H1 (cell line): ENCODE data around the gene PLEK2. TPM values are rescaled to one million over a fixed set of nuclear protein-coding genes. Genes with fewer than 3 reads are reported as not detected.

ENCODE experiments used
- CTCF ChIA-PET: fragments of 300-600 bp; sonication (Branson Sonifier 250); formaldehyde crosslinking; loops from one replicate; lab custom pipeline; 2021; ENCODE audit not compliant: partially characterized antibody; lab: Charles Lee
- POLR2A ChIA-PET: fragments of 300-600 bp; sonication (Branson Sonifier 250); formaldehyde crosslinking; loops from one replicate; lab custom pipeline; 2021; ENCODE audit warnings: inconsistent platforms; ENCODE audit not compliant: partially characterized antibody; lab: Charles Lee
- DNase-seq, 2 experiments: peaks; one replicate each; pipeline versions ENCODE4 v3.0.0 to v3.0.0-alpha.2; 2010 to 2022; ENCODE audit warnings: low spot score in 2 of 2, low read depth in 1 of 2, mixed read lengths in 1 of 2
- FAIRE-seq: peaks from 2 replicates; lab custom pipeline; 2011; peaks lifted over from hg19 to GRCh38; lab: Jason Lieb, UNC
- H2AFZ ChIP-seq: 2 replicates; pipeline ENCODE4 v1.8.1; 2012; ENCODE audit warnings: low read length, inconsistent platforms
- H2AK5ac ChIP-seq: 2 replicates; pipeline ENCODE4 v1.6.1; 2013; ENCODE audit warnings: low read depth, low read length
- H2BK120ac ChIP-seq: replicated peaks from 2 replicates; pipeline ENCODE3; 2013; ENCODE audit warnings: low read depth, low read length, inconsistent platforms
- H2BK12ac ChIP-seq: 2 replicates; pipeline ENCODE4 v1.6.1; 2013; ENCODE audit warnings: low read depth, low read length
- H2BK15ac ChIP-seq: 2 replicates; pipeline ENCODE4 v1.6.1; 2013; ENCODE audit warnings: low read length
- H2BK20ac ChIP-seq: 2 replicates; pipeline ENCODE4 v1.6.1; 2013; ENCODE audit warnings: low read length
- H2BK5ac ChIP-seq: 2 replicates; pipeline ENCODE4 v1.6.1; 2013; ENCODE audit warnings: low read depth, low read length
- H3K14ac ChIP-seq: 2 replicates; pipeline ENCODE4 v1.6.1; 2013; ENCODE audit warnings: inconsistent platforms; ENCODE audit not compliant: insufficient read length
- H3K18ac ChIP-seq: 2 replicates; pipeline ENCODE4 v1.6.1; 2013; ENCODE audit warnings: low read length; ENCODE audit errors: extremely low read depth
- H3K23ac ChIP-seq: 2 replicates; pipeline ENCODE4 v1.6.1; 2013; ENCODE audit warnings: inconsistent platforms; ENCODE audit not compliant: insufficient read length
- H3K23me2 ChIP-seq: 2 replicates; pipeline ENCODE4 v1.6.1; 2013; ENCODE audit warnings: low read depth, low read length
- H3K27ac ChIP-seq: 2 replicates; pipeline ENCODE4 v1.6.1; 2011; ENCODE audit warnings: low read depth, low read length, inconsistent platforms
- H3K27me3 ChIP-seq, 4 experiments: replicated peaks in 1 of 4; 1 replicate in 1 of 4; 2 replicates in 3 of 4; pipeline versions ENCODE4 v1.6.1 to v1.8.1; 2011 to 2013; ENCODE audit warnings: low read length in 3 of 4, mild to moderate bottlenecking in 3 of 4, inconsistent platforms in 2 of 4, mixed read lengths in 2 of 4, moderate library complexity in 1 of 4; ENCODE audit not compliant: control insufficient read depth in 3 of 4, insufficient read depth in 3 of 4; ENCODE audit errors: extremely low read depth in 1 of 4
- H3K36me3 ChIP-seq, 4 experiments: 2 replicates each; pipeline versions ENCODE4 v1.6.1 to v1.8.1; 2011 to 2013; ENCODE audit warnings: mild to moderate bottlenecking in 4 of 4, low read length in 3 of 4, moderate library complexity in 2 of 4, control low read depth in 1 of 4, inconsistent platforms in 1 of 4; ENCODE audit not compliant: insufficient read depth in 4 of 4, control insufficient read depth in 2 of 4
- H3K4ac ChIP-seq: replicated peaks from 2 replicates; pipeline ENCODE3; 2013; ENCODE audit warnings: low read length, low read depth, mixed read lengths, inconsistent platforms; ENCODE audit not compliant: insufficient read length
- H3K4me1 ChIP-seq, 4 experiments: replicated peaks in 1 of 4; 1 replicate in 1 of 4; 2 replicates in 3 of 4; pipeline versions ENCODE4 v1.6.1 to v1.8.1; 2011 to 2013; ENCODE audit warnings: low read length in 3 of 4, inconsistent platforms in 2 of 4, mixed read lengths in 1 of 4; ENCODE audit not compliant: insufficient read depth in 4 of 4, control insufficient read depth in 3 of 4
- H3K4me2 ChIP-seq, 2 experiments: 2 replicates each; pipeline versions ENCODE4 v1.6.1 to v1.8.1; 2011 to 2013; ENCODE audit warnings: low read depth in 2 of 2, low read length in 2 of 2, control low read depth in 1 of 2, inconsistent platforms in 1 of 2, mild to moderate bottlenecking in 1 of 2; ENCODE audit not compliant: insufficient read depth in 1 of 2
- H3K4me3 ChIP-seq, 4 experiments: fragments of 200-600, 300-600 bp in 1 of 4; sonication (generic), shearing (Covaris generic), sonication (Bioruptor Twin) in 1 of 4; 2 replicates each; pipeline versions ENCODE4 v1.5.1 to v1.8.1; 2011 to 2016; ENCODE audit warnings: low read length in 4 of 4, low read depth in 3 of 4, control low read depth in 2 of 4, inconsistent platforms in 2 of 4, mild to moderate bottlenecking in 2 of 4, mixed read lengths in 1 of 4, moderate library complexity in 1 of 4; ENCODE audit not compliant: insufficient read depth in 2 of 4; ENCODE audit errors: extremely low read depth in 1 of 4
- H3K56ac ChIP-seq: replicated peaks from 2 replicates; pipeline ENCODE3; 2013; ENCODE audit warnings: low read depth, mild to moderate bottlenecking, mixed read lengths, low read length, inconsistent platforms; ENCODE audit not compliant: insufficient read length
- H3K79me1 ChIP-seq: 2 replicates; pipeline ENCODE4 v1.6.1; 2013; ENCODE audit warnings: low read depth, low read length, control low read depth
- H3K79me2 ChIP-seq, 2 experiments: 2 replicates each; pipeline versions ENCODE4 v1.6.1 to v1.8.1; 2012 to 2013; ENCODE audit warnings: low read length in 2 of 2, mild to moderate bottlenecking in 2 of 2, inconsistent platforms in 1 of 2; ENCODE audit not compliant: insufficient read depth in 2 of 2, control insufficient read depth in 1 of 2
- H3K9ac ChIP-seq, 4 experiments: replicated peaks in 1 of 4; 1 replicate in 1 of 4; 2 replicates in 3 of 4; pipeline versions ENCODE4 v1.6.1 to v1.8.1; 2011 to 2013; ENCODE audit warnings: low read depth in 3 of 4, low read length in 3 of 4, control low read depth in 2 of 4, mild to moderate bottlenecking in 2 of 4, moderate library complexity in 2 of 4, inconsistent platforms in 1 of 4; ENCODE audit errors: extremely low read depth in 1 of 4
- H3K9me3 ChIP-seq, 2 experiments: 2 replicates each; pipeline versions ENCODE4 v1.6.1 to v1.8.1; 2012 to 2013; ENCODE audit warnings: mild to moderate bottlenecking in 2 of 2, moderate library complexity in 2 of 2, control low read depth in 1 of 2, inconsistent platforms in 1 of 2, low read depth in 1 of 2, low read length in 1 of 2, mixed read lengths in 1 of 2; ENCODE audit not compliant: insufficient read depth in 2 of 2
- H4K20me1 ChIP-seq, 2 experiments: replicated peaks in 1 of 2; 2 replicates each; pipeline versions ENCODE3 to v1.8.1; 2011 to 2013; ENCODE audit warnings: inconsistent platforms in 2 of 2, low read length in 2 of 2, mild to moderate bottlenecking in 1 of 2; ENCODE audit not compliant: insufficient read depth in 2 of 2, control insufficient read depth in 1 of 2
- H4K5ac ChIP-seq: 2 replicates; pipeline ENCODE4 v1.6.1; 2013; ENCODE audit warnings: low read length, low read depth, mixed read lengths, inconsistent platforms; ENCODE audit not compliant: insufficient read length
- H4K8ac ChIP-seq: 2 replicates; pipeline ENCODE4 v1.8.0; 2013; ENCODE audit warnings: mild to moderate bottlenecking, moderate library complexity, low read length, inconsistent platforms; ENCODE audit not compliant: insufficient read depth; ENCODE audit errors: extremely low read depth
- H4K91ac ChIP-seq: replicated peaks from 2 replicates; pipeline ENCODE3; 2013; ENCODE audit warnings: low read length, mixed read lengths, inconsistent platforms; ENCODE audit not compliant: insufficient read length
- BCL11A ChIP-seq, 2 experiments: IDR thresholded peaks; one replicate each; pipeline ENCODE4 v1.6.1; 2011; ENCODE audit warnings: low read depth in 2 of 2, low read length in 2 of 2, mild to moderate bottlenecking in 2 of 2
- BRCA1 ChIP-seq: IDR thresholded peaks from 2 replicates; pipeline ENCODE4 v1.6.1; 2012; ENCODE audit warnings: low read depth, low read length, improper control_type of control experiment
- CTBP2 ChIP-seq: IDR thresholded peaks from 2 replicates; pipeline ENCODE4 v1.7.0; 2011; ENCODE audit warnings: borderline replicate concordance, mild to moderate bottlenecking, moderate library complexity, mixed read lengths, low read length; ENCODE audit not compliant: insufficient read depth, insufficient read length
- GTF2F1 ChIP-seq: IDR thresholded peaks from 2 replicates; pipeline ENCODE4 v1.6.1; 2012; ENCODE audit warnings: low read depth, low read length, improper control_type of control experiment, borderline replicate concordance
- PHF8 ChIP-seq: fragments of 200-600 bp; sonication (generic); conservative IDR thresholded peaks from 2 replicates; pipeline ENCODE4 v1.7.1; 2012; ENCODE audit warnings: low read depth, mild to moderate bottlenecking, inconsistent platforms, low read length, moderate library complexity
- POLR2A ChIP-seq, 2 experiments: IDR thresholded peaks; 1 replicate in 1 of 2; 2 replicates in 1 of 2; pipeline ENCODE4 v1.6.1; 2011; ENCODE audit warnings: low read depth in 2 of 2, low read length in 2 of 2, mild to moderate bottlenecking in 2 of 2; ENCODE audit errors: control extremely low read depth in 1 of 2
- POLR2AphosphoS5 ChIP-seq: IDR thresholded peaks from 2 replicates; pipeline ENCODE4 v1.6.1; 2011; ENCODE audit warnings: low read depth, low read length
- RFX5 ChIP-seq: IDR thresholded peaks from 2 replicates; pipeline ENCODE4 v1.6.1; 2011; ENCODE audit warnings: low read depth, low read length, improper control_type of control experiment, borderline replicate concordance
- SIN3A ChIP-seq, 2 experiments: IDR thresholded peaks in 1 of 2; conservative IDR thresholded peaks in 1 of 2; 2 replicates each; pipeline ENCODE4 v1.6.1; 2011 to 2012; ENCODE audit warnings: low read length in 2 of 2, improper control_type of control experiment in 1 of 2, low read depth in 1 of 2, mild to moderate bottlenecking in 1 of 2
- SP2 ChIP-seq: IDR thresholded peaks from 2 replicates; pipeline ENCODE4 v1.6.1; 2012; ENCODE audit warnings: mild to moderate bottlenecking, low read length, inconsistent platforms
- SUZ12 ChIP-seq: fragments of 200-600 bp; sonication (generic); IDR thresholded peaks from 2 replicates; pipeline ENCODE4 v1.6.1; 2012; ENCODE audit warnings: mild to moderate bottlenecking, inconsistent platforms, low read length, moderate library complexity, mixed read lengths
- TAF7 ChIP-seq: optimal IDR thresholded peaks from 2 replicates; pipeline ENCODE3; 2011; ENCODE audit warnings: low read depth, mild to moderate bottlenecking, inconsistent platforms, low read length, moderate library complexity, borderline replicate concordance
- ZNF274 ChIP-seq: IDR thresholded peaks from 2 replicates; pipeline ENCODE4 v1.7.0; 2012; ENCODE audit warnings: low read length, borderline replicate concordance; ENCODE audit errors: extremely low read depth
- WGBS, 2 experiments: shearing (Covaris generic) in 1 of 2; methylation state at CpG; one replicate each; pipeline versions ENCODE4 v1.1.6 to v1.1.7; 2013 to 2015; ENCODE audit warnings: low lambda C conversion rate in 2 of 2, mixed read lengths in 2 of 2, inconsistent platforms in 1 of 2, low coverage in 1 of 2, missing lambda C conversion rate in 1 of 2; ENCODE audit not compliant: insufficient replicate concordance in 2 of 2, insufficient coverage in 1 of 2, insufficient read length in 1 of 2; ENCODE audit errors: extremely low coverage in 1 of 2, missing lambda C conversion rate in 1 of 2; 5-methylcytosine and 5-hydroxymethylcytosine counted together
- polyA plus RNA-seq, 7 experiments: library from polyadenylated mRNA; depleted of rRNA in 3 of 7; stranded (reverse) in 5 of 7; unstranded in 2 of 7; fragments of >200 nt in 5 of 7; fragments of 200-250 nt in 2 of 7; gene quantifications; 1 replicate in 5 of 7; 2 replicates in 1 of 7; 4 replicates in 1 of 7; pipeline versions ENCODE4 v1.2.1 to v1.2.3, GENCODE V29; 2011 to 2013; ENCODE audit warnings: missing spikeins in 2 of 7, mixed read lengths in 2 of 7
- total RNA-seq: library from RNA; stranded (reverse); fragmentation: NEBNext Ultra II Directional; extraction: Animal tissue kit (Norgen Biotek cat#: 25700); gene quantifications from 2 replicates; pipeline ENCODE4 v1.2.1, GENCODE V29; 2021

Gene PLEK2
- total and polyA plus RNA-seq, 2 of the 8 experiments (the other 6 are each of a cell fraction or from before 2014, with no cell fraction given): 0.41 to 2.1 TPM

- Histone ChIP-seq H2BK20ac (no peak overlapping the region), H3K4me1 (no peaks in the 10 kb centered on the region; a peak in 1 of 7 replicates), H2AK5ac (no peak overlapping the region), H3K18ac (no peak overlapping the region), H3K4ac (no peak overlapping the region), H3K23me2 (no peaks in the 10 kb centered on the region), H3K9me3 (no peaks in the 10 kb centered on the region), H3K79me1 (no peaks in the 10 kb centered on the region), H3K79me2 (no peaks in the 10 kb centered on the region), H4K8ac (no peak overlapping the region), H3K27me3 (no peaks in the 10 kb centered on the region; a peak in 1 of 7 replicates), H2AFZ (no peak overlapping the region; the same call in 1 of the 2 replicates), H3K23ac (no peak overlapping the region), H3K36me3 (no peaks in the 10 kb centered on the region), H3K9ac (no peak overlapping the region), H3K4me2 (no peak overlapping the region), H4K20me1 (no peaks in the 10 kb centered on the region), H3K14ac (no peak overlapping the region), H4K5ac (no peak overlapping the region), H4K91ac (no peak overlapping the region), H3K56ac (no peak overlapping the region), H2BK5ac (no peak overlapping the region), H2BK120ac (no peak overlapping the region), H3K4me3 (no peak overlapping the region), H2BK15ac (no peak overlapping the region), H2BK12ac (no peak overlapping the region), H3K27ac (no peak overlapping the region)
- DNase-seq: no peak
- 83% methylated on average over 9 of the region's 11 CpGs; no CpG with 5 or more reads in 1 of the 2 experiments for WGBS, 2 experiments
- CTCF ChIA-PET: interaction anchor here (0.6 to 21.6 kb wide), 12 partner anchors 9 to 216 kb away, joined by 3 to 446 read pairs (median 5); no protein-coding TSS in a partner anchor
- FAIRE-seq: no peak
- POLR2A ChIA-PET: interaction anchor here (0.6 to 1.3 kb wide), 3 partner anchors 8 to 62 kb away, joined by 3 read pairs; no protein-coding TSS in a partner anchor
- no peak for TF ChIP-seq CTBP2
- TF ChIP-seq SUZ12: no peak
- no peak for TF ChIP-seq BRCA1
- TF ChIP-seq GTF2F1: no peak
- no peak for TF ChIP-seq TAF7
- TF ChIP-seq POLR2AphosphoS5: no peak
- no peak for TF ChIP-seq PHF8
- TF ChIP-seq SP2: no peak
- TF ChIP-seq ZNF274: no peak
- TF ChIP-seq SIN3A (conservative IDR thresholded peaks at IDR 0.05 in 1 of 2, IDR thresholded peaks at IDR 0.05 in 1 of 2; ENCODE audit: low read depth in 1 of 2, low read length in 2 of 2): no peak
- TF ChIP-seq BCL11A (IDR thresholded peaks at IDR 0.05; ENCODE audit: low read depth in 2 of 2, low read length in 2 of 2): no peak
- TF ChIP-seq POLR2A (IDR thresholded peaks at IDR 0.05; ENCODE audit: control extremely low read depth in 1 of 2, low read depth in 2 of 2, low read length in 2 of 2): no peak
- TF ChIP-seq RFX5: no peak
These were observed 6.6 kb upstream of the PLEK2 start for GRCh38 chr14:67418401-67419191.
